GM18858 (cell line): ENCODE results near the gene BTBD6.
"Not testable (repeated sequence)": the region's sequence is repeated elsewhere in the genome, so short reads cannot be mapped to it uniquely, and the experiment has no call there.

Source experiments
- ATAC-seq: cut with Tn5 transposase; IDR thresholded peaks from one replicate; pipeline ENCODE4 v1.9.1; 2021; ENCODE audit not compliant: unreplicated experiment

BTBD6 gene

DNA sequence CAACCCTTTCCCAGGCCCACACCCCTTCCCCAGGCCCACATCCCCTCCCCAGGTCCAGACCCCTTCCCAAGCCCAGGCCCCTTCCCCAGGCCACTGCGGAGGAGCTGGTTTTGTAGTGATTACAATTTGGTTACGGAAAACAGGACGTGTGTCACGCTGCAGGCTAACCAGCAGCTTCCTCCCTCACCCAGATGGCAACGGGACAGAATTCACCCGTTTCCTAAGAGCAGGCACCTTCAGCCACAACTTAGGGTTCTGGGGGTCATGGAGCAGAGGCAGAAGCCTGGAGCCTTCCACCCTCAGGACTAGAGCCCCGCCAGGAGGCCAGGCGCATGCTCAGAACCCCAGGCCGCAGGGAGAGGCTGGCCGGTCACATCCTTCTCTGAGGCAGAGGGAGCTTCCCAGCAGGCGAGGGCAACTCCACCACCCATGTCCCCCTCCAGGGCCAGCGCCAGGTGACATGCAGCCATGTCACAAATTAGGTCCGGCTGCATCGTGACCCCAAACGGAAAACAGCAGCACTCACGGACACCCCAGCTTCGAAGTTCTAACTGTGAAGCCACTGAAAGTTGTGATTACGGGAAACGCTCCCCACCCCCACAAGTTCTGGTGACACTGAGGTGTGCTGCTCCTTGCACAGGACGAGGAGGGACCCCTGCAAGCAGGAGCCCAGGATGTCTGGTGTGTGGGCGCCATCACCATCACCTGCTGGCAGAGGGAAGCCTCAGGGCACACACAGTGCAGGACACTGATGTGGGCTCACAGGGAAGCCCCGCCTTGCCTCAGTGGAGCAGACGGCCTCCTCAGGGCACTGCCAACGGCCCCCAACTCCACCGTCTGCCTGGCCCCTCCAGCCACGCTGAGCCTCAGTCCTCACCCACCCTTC lies 44.7 kb downstream of the BTBD6 start:
- ATAC-seq = no peak

DNA sequence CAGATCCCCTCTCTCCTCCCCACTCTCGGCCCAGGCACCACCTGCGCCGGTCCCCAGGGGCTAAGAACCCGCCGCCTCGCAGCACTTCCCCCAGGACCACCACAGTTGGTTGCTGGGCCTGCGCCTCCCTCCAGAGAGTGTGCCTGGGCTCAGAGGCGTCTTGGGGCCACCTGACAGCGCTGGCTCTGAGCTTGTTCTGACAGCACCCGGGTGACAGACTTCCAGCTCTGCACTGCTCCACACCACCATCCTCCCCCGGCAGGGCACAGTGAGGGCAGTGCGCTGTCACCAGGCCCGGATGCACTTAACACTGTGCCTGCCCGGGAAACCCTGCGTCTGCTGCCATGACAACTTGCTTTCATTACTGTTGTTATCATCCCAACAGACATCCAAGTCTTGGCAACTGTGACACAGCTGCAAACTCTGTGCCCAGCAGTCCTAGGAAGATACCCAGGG lies 45.8 kb downstream of the BTBD6 start:
- no peak for ATAC-seq

DNA sequence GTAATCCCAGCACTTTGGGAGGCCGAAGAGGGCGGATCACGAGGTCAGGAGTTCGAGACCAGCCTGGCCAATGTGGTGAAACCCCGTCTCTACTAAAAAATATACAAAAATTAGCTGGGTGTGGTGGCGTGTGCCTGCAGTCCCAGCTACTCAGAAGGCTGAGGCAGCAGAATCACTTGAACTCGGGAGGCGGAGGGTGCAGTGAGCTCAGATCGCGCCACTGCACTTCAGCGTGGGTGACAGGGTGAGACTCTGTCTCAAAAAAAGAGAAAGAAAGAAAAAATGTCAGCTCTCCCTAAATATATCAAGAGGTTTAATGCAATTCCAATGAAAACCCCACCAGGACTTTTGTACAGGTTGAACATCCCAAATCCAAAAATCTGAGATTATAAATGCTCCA lies 49.0 kb downstream of the BTBD6 start:
- ATAC-seq = not testable (repeated sequence)

DNA sequence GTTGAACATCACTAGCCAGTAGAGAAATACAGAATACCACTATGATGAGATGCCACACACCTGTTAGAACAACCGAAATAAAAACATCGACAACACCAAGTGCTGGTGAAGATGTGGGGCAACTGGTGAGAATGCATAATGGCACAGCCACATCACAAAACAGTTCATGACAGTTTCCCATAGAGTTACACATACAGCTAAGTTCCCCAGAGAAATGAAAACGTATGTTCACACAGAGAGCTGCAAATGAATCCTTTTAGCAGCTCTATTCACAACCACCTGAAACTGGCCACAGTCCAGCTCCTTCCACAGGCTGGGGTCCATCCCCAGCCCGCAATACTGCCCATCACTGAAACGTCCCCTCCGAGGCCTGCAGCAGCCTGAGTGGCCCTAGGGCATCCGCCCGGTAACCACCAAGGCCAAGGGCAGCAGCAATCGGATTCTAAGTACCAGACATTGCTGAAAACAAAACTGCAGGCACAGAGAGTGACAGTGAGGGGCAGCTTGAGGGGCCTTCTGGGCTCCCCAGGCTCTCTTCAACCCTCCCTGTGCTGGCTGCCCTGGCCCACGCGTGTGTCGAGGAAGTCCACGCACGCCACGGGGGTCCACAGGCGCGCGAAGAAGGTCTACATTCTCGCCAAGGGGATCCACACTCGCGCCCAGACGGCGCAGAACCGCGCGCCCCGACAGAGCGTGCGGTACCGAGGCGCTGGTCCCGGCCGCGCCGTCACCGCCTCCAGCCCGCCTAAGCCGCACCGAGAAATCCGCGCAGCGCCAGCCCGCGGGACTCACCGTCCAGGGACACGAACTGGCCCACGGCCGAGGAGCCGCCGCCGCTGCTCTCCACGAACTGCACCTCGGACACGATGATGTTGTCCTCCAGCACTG lies 51.6 kb downstream of the BTBD6 start:
- ATAC-seq = peak; percentile 17
